ENCODE data around the gene SIAE.
"Not testable (repeated sequence)": the region's sequence is repeated elsewhere in the genome, so short reads cannot be mapped to it uniquely, and the experiment has no call there.

Gene SIAE

DNA sequence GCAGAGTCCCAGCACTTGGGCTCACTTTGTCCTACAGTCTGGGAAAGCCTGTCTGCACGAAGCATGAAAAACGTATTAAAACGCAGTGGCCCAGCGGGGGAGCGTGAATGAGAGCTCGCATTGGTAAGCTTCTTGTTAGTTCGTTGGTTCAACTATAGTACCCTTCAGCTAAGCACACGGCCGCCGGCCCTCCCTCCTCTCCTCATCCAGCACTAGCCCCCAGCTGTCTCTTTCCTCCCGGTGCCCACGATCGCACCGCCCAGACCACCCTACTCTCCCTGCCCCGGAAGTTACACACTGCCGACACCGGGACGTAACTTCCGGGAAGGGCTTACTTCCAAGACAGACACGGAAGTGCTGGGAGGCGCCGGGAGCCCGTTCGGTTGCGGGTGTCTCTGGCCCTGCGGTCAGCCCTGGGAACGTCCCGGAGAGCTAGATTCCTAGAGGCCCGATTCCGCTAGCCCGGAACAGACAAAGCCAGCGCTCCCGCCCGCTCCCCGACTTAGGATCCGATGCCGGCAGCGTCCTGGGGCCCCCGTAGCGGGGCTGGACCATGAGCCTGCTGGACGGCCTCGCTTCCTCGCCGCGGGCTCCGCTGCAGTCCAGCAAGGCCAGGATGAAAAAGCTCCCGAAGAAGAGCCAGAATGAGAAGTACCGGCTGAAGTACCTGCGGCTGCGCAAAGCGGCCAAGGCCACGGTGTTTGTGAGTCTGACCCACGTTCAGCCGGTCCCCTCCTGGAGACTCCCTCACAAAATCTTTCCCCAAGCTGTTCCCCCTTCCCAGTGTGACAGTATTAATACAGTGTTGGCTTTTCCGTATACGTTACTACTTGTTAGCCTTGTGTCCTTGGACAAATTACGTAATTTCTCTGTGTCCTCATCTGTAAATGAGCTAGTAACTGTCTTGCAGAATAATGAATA is 50.7 kb downstream of the SIAE start, which contains the start of gene TBRG1:
Gene TBRG1, plus strand, starts transcription at position 334 of the 921 bp plus-strand sequence. Its CDS starts 220 bp downstream, at position 554.
- peak; percentile 91 for DNase-seq

DNA sequence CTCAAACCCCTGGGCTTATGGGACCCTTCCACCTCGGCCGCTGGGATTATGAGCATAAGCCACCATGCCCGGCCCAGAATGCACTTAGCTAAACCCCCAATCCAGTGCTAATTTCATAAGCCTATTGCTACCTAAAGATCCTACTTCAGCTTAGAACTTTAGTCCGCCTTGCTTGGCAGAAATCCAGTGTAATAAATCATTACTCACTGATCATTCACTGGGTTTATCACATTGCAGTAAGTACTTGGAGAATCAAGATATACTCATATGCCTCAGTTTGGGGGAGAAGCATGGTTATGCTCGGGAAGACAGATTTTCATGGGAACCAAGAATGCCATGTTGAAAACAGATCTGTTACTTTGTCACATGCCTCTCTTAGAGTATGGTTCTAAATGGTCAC is 54.7 kb downstream of the SIAE start:
- no peak for DNase-seq

DNA sequence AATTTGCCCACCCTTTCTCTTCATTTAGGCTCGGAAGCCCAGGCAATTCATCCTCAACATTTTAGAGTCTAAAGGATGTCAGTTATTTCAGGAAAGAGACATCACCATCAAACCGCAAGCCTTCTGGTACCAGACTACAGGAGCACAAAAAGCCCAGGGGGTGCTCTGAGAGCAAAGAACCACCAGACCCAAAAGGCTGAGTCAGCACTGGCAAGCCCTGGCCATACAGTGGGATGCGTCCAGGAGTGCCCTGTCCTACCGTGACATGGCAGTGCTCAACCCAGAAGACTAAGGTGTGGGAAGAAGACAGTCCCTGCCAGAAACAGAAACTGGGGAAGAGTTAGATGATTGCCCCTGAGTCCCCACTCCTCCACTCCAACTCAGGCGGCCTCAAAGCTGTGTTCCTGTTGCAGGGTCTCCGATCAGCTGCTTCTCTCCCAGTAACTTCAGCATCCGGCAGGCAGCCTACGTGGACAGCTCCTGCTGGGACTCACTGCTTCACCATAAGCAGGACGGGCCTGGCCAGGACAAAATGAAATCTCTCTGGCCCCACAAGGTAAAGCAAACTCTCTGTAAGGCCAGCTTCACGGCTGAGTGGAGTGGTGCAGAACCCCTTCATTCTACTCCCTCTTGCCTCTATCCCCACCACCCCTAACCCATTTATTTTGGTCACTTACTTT is 60.8 kb downstream of the SIAE start:
- DNase-seq = no peak

DNA sequence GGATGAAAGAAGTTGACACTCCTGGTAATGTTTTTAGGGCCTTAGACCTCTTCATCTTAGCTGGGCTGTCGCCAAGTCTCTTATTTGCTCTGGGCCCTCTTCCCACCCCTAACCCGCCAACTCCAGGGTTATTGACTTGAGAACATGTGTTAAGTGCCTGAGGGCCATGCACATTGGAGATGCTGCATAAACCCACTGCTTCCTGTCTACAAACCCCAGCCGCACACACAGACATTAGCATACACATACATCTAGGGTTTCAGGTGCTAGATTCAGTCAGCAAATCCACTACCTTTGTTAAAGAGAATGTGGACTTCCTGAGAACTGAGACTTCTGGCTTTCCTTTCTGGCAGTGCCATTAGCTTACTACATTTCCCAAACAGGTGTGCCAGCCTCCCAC is 61.5 kb downstream of the SIAE start:
- no peak for DNase-seq

DNA sequence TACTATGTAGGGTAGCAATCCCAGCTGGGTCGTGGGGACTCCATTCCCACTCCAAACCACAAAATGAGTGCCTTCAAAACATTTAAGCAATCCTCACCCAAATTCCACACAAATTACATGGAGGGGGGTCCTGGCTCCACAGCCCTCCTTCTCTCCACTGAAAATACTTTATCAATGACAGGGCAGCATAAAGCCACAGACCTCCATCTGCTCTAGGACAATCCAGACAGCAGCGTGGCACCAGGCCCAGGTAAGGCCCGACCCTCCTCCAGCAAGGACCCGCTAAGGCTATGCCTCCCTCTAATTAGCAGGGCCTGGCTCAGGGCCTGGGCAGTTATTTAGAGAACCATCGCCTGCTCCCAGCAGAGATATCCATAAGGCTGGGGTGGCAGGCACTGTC is 62.5 kb downstream of the SIAE start, which contains the start of gene PANX3:
Gene PANX3, plus strand, starts transcription at position 365 of the 400 bp plus-strand sequence. CDS start 129 bp downstream, outside the sequence.
- peak; percentile 50 for DNase-seq

DNA sequence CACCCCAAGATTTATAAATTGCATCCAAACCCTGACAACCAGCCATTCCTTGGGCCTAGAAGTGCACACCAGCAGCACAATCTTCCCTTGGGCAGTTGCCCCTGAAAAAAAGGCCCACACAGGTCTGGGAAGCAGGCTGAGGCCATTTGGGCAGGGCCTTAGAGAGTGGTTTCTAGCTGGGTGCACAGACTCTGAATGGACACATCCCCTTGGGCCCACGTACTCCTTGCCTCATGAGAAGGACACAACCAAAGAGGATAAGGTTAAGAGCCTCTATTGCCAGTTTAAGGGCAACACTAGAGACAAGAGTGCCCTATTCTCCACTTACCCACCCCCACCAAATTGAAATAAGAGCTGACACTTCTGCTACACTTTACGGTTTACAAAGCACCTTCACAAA is 63.2 kb downstream of the SIAE start:
- no peak for DNase-seq

DNA sequence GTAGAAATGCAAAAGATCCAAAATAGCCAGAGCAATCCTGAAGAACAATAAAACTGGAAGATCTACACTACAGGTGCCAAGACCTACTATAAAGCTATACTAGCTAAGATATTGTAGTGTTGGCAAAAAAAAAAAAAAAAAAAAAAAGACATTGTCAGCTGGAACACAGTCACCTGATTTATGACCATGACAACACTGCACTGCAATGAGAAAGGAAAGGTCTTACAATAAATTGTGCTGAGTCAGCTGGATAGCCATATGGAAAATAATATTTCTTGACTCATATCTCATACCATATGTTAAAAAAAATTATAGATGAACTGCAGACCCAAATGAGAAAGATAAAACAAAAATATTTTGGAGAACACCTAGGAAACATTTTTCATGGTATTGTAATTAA is 65.4 kb downstream of the SIAE start:
- no peak for DNase-seq

DNA sequence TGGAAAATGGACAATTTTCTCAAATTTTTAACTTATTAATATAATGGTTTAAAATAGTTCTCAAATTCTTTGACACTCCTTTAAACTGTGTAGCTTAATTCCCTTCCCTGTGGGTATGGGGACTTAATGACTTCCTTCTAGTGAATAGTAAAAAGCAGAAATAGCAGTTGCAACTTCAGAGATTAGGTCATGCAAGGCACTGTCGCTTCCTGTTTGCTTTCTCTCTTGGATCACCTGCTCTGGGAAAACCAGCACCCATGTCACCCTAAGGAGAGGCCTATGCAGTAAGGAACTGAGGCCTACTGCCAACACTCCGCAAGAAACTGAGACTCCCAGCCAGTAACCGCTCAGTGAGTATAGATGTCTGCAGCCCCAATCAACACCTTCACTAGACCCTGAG is 67.8 kb downstream of the SIAE start:
- DNase-seq = no peak

DNA sequence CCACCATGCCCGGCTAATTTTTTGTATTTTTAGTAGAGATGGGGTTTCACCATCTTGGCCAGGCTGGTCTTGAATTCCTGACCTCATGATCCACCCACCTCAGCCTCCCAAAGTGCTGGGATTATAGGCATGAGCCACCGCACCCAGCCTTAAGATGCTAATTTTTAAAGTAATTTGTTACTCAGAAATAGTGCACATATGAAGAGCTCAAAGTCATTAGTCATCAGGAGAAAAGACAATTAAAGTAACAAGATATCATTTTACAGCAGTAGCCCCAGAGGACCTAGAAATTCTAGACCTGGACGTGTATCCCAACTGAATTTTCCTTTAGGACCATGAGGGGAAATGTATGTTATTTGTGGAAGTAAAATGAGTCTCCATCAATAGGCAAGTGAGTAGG is 70.8 kb downstream of the SIAE start:
- not testable (repeated sequence) for DNase-seq

DNA sequence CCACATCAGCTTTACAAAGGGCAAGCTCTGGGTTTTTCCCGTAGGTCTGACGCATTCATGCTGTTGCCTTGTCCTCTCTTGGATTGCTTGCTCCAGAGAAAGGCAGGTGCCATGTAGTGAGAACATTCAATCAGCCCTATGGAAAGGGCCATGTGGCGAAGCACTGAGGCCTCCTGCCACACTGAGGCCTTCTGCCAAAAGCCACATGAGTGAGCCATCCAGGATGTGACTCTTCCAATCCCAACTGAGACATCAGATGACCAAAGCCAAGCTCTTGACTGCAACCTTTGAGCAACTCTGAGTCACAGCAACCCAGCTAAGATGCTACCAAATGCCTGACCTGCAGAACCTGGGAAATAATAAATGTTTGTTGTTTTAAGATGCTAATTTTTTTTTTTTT is 71.3 kb downstream of the SIAE start:
- peak; percentile 29 for DNase-seq

DNA sequence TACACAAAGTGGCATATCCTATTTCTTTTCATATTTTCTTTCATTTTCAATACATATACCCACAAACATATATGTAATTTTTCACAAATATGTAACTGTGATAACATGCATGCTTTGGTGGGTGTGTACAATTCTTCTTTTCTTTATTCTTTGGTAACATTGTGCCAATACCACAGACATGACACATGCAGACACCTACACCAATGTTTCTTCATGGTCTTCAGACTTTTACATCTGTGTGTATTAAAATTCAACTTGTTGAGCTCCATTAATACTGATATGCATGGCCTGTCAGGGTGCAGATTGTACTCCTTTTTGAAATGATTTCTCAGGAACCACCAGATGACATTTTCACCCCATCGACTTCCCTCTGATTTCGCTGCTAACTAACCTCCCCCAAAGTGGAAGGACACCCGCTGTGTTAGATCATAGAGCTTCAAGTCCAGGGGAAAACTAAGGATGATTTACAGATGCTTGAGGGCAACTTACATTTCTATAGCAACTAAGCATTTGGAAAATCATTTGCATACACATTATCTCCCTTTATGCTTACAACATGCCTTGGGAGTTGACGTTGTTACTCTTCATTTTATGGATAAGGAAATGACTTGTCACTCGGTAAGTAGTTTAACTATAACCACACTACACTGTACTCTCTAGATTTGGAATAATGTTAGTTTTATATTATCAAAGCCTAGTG is 72.8 kb downstream of the SIAE start:
- DNase-seq = no peak

DNA sequence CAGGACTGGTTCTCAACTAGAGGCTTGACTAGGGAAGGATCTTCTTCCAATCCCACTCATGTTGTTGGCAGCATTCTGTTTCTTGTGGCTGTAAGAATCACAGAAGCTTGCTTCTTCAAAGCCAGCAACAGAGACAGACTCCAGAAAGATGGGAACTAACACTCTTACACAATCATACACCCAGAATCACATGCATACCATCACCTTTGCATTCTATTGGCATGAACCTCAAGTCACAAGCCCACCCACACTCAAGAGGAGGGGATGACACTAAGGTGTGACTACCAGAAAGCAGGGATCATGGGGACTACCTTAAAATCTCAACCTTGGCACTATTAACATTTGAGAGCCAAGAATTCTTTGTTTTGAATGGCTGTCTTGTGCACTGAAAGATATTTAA is 75.9 kb downstream of the SIAE start:
- DNase-seq = no peak

DNA sequence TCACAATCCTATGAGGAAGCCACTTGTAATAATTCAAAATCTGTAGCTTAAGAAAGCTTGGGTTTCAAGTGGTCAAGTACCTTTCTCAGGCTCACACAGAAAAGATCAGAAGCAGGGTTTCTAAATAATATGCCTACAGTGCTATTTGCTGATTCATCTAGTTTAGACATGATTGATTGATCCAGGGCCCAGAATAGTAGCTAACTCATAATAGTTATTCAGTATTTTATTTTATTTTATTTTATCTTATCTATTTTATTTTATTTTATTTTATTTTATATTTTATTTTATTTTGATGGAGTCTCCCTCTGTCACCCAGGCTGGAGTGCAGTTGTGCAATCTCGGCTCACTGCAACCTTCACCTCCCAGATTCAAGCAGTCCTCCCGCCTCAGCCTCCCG is 78.2 kb downstream of the SIAE start:
- no peak for DNase-seq

DNA sequence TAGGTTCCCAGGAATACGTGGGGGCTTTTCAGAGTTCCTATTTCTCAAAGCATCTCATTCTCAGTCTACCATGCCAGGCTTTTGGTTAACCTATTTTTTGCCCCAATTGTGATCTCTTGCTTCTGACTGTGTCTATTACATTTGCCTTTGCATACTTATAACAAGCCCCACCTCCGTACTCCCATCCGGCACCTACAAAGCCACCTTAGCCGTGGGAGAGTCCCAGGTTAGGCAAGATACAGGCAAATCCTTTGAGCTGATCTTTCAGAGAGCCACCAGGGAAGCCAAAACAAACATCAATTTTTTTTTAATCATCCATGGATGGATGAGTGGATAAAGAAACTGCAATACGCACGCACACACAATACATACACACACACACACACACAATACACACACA is 80.9 kb downstream of the SIAE start:
- DNase-seq = no peak

DNA sequence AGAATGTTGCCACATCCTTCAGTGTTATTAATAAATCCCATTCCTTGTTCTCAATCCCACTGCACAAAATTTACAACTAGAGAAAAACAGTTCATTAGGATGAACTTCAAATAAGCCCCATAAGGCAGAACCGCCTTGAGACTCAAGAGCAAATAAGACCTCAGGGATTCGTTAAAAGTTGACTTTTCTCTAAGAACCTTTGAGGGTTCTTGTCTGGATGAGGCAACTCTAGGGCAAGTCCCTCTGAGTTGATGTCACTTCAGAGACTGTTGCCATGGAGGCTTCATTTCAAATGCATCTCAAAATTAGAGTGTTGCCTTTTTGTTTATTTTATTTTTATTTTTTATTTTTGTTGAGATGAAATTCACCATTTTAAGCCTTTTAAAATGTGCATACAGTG is 82.1 kb downstream of the SIAE start:
- no peak for DNase-seq

DNA sequence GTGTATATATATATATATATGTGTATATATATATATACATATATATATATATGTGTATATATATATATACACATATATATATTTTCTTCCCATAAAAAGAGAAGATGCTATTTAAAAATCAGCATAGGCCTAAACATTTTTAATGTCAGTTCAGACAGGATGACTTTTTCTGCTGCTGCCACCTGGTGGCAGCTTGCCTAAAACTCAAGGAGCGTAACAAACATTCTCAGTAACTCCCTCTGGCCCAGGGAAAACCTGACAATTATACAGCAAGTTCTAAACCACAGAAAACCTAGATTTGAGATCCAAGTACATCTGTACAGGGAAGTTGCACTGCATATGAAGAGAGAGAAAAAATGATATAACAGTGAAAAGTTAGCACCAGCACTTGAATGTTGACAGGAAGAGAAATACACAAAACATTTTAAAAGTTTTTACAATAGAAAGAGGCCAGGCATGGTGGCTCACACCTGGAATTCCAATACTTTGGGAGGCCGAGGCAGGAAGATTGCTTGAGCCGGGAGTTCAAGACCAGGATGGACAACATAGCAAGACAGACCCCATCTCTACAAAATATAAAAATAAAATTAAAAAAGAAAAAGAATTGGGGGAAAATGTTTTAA is 87.2 kb downstream of the SIAE start:
- DNase-seq = peak; percentile 54

DNA sequence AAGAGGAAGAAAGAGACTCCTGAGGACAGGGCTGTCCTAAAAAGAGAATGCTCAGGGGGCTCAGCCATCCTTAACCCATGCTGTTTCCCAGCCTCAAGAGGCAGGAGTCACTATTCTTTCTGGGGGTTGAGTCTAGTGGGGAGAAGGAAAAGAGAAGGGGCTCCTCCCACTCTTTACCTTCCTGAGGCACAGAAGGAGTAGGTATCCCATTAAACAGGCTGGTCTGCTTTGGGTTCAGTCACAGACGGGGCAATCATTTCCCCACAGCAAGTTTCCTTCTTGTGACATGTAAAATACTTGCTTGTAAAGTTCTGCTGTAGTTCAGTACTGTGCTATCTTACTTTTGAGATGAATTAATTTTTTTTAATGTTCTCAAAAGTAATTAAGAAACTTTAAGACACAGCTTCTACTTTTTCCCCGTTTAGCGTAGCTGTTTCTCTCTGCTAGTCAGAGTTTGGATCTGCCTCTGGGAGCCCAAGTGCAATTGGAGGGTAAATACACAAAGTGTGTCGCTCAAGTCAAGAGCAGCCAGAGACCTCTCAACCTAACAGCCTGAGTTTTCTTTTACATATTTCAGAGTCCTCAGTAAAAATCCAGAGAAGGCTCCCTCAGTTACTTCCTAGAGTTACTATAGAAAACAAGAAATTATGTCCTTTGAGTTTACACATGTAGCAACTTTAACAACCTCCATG is 88.7 kb downstream of the SIAE start:
- no peak for DNase-seq

DNA sequence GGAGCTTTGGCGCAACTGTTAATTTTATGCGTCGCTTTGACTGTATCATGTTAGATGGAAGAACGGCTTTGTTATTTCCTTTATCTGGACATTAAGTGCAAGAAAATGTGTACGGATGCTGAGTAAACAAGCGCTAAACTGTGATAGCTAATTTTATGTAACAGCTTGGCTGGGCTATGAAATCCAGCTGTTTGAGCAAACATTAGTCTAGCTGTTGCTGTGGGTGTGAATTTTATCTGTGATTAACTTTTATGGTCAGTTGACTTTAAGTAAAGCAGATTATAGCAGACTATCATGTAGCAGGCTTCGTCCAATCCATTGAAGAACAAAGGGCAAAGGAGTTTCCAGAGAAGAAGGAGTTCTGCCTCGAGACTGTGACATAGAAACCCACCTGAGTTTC is 89.8 kb downstream of the SIAE start:
- no peak for DNase-seq
